ENCODE measurements around the gene ARHGAP44.

Gene ARHGAP44, protein sequence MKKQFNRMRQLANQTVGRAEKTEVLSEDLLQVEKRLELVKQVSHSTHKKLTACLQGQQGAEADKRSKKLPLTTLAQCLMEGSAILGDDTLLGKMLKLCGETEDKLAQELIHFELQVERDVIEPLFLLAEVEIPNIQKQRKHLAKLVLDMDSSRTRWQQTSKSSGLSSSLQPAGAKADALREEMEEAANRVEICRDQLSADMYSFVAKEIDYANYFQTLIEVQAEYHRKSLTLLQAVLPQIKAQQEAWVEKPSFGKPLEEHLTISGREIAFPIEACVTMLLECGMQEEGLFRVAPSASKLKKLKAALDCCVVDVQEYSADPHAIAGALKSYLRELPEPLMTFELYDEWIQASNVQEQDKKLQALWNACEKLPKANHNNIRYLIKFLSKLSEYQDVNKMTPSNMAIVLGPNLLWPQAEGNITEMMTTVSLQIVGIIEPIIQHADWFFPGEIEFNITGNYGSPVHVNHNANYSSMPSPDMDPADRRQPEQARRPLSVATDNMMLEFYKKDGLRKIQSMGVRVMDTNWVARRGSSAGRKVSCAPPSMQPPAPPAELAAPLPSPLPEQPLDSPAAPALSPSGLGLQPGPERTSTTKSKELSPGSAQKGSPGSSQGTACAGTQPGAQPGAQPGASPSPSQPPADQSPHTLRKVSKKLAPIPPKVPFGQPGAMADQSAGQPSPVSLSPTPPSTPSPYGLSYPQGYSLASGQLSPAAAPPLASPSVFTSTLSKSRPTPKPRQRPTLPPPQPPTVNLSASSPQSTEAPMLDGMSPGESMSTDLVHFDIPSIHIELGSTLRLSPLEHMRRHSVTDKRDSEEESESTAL

DNA sequence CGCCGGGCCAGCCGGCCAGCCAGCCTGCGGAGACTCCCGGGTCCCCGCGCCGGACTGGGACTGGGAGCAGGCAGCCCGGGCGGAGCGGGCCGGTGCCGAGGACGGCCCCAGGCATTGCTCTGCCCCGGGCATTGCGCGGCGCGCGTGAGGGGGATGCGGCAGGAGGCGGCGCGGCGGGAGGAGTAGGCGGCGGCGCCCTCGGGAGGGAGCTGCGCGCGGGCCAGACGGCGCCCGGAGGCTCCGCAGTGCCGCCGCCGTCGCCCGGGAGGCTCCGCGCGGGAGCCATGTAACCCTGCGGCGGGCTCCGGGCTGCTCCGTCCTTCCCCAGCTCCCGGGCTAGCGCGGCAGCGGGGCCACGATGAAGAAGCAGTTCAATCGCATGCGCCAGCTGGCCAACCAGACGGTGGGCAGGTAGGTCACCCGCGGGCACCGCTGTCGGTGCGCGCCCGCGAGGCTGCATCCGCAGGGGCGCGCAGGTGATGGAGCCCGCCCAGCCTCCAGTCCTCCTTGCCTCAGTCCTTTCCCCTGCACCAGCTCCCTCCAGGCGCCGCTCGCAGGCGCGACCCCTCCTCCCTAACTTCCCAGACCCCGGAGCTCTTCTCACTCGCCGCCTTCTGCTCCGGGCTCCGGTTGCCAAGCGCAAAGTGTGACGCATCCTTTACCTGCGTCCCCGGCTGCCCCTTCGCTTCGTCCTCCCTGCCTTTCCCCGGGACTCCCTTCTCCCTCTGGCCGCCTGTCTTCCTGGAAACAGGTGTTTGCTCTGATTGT is at the start of gene ARHGAP44:
Gene ARHGAP44, plus strand, starts transcription at position 18 of the 768 bp plus-strand sequence. Its CDS starts 341 bp downstream, at position 359.
- DNase-seq, result peak in 12 of 14 donors; percentile 6 to 65 (median 30)

DNA sequence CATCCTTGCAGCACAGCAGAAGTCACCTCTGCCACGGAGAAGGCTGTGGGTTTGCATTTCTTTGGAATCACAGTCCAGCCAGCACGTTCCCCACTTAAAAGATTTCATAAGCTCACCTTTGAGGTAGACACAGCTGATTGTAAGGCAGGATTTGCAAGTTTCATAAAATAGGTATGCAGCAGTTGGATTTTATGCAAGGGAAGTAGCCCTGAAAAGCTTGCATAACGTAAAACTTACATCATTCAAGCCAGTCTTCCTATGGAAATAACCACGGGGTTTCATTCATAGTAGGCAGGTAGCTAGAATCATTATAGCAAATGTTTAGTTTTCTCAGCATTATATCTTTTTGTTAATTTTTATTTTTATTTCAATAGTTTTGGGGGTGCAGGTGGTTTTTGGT is 49.8 kb upstream of the ARHGAP44 start:
- no peak for DNase-seq

GRCh38 chr17:12743046-12743445 is 46.3 kb upstream of the ARHGAP44 start:
- DNase-seq, result no peak

GRCh38 chr17:12744298-12744697 is 45.0 kb upstream of the ARHGAP44 start:
- no peak for DNase-seq

DNA sequence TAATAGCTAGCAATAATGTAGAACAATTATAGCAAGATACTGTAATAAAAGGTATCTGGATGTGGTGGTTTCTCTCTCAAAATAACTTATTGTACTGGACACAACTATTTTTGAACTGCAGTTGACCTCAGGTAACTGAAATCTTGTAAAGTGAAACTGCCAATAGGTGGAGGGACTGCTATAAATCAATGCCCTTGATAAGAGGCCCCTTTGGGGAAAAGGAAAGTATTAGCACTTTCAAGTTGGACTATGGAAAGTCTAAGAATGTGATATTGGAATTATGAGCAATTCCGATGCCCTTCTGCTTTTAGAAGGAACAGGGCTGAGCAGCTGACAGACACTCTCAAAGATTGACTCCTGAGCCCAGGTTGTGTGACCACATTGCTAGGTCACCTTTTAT is 44.5 kb upstream of the ARHGAP44 start:
- no peak for DNase-seq

DNA sequence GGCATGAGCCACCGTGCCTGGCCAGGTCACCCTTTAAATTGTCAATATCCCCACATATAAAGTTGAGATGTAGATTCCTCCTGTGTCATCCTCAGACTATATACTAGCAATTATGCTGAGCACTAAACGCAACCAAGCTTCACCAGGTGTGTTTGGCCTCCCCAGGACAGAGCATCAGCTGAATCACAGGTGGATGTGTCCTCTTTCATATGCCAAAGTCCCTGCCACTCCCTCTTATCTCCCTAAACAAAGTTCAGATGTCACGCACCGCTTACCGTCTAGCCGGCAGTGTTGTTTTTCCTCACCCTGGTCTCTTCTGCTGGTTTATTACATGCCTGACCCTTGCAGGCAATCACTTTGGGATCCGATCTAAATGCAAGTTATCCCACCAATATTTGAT is 43.8 kb upstream of the ARHGAP44 start:
- no peak for DNase-seq

- DNase-seq, result no peak
Measured at GRCh38 chr17:12756786-12757185, 32.5 kb upstream of the ARHGAP44 start.

DNA sequence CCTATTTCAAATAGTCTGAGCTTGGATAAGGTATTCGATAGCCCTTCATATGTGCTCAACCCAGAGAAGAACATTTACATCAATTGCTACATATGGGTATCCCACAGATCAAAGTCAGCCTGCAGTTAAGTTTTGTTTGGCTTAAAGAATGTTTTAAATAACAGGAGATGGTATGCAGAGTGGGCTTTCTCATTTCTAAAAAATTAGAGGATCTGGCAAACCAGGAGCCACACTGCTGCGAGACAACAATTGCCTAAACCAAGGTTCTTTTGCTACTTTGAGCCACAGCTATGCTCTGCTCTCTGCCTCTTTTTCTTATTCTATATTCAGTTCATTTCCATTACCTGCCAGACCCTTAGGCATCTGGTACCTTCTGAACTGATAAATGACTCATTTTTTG is 30.2 kb upstream of the ARHGAP44 start:
- no peak for DNase-seq

DNA sequence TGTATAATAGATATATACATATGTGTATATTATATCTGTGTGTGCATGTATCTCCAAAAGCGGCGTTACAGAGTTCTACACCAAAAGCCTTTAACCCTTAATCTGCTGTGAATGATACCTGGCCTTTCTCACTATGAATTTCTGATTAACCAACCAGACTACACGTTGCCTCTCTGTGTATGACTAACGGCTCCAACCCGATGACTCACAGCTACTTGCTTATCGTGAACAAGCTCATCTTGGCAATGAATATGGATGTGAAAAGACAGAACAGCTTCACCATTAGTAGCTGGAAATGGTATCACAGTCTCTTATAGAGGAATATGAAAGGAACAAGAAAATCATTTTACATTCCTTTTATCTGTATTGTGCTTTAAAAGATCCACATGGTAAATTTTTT is 23.8 kb upstream of the ARHGAP44 start:
- DNase-seq, result no peak

DNA sequence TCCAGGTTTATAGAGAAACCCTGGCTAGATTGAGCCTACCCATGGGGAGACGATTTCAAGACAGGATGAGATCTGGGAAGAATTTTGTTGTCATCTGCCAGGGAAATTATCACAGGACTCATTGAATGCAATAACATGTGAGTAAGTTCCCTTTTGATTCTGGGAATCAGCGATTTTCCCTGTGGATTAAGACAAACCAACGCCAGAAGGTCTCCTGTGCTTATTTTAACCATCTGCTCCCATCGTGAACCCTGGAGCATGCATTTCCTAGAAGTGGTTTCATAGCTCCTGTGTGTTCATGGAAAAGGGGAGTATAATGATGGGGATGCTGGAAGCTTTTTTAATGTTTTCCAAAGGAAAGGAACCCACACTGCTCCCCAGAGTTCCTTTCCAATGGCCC is 21.0 kb upstream of the ARHGAP44 start:
- no peak for DNase-seq

- DNase-seq, result no peak
Measured at GRCh38 chr17:12769981-12770380, 19.3 kb upstream of the ARHGAP44 start.

GRCh38 chr17:12773153-12773552 is 16.1 kb upstream of the ARHGAP44 start:
- DNase-seq, result no peak

DNA sequence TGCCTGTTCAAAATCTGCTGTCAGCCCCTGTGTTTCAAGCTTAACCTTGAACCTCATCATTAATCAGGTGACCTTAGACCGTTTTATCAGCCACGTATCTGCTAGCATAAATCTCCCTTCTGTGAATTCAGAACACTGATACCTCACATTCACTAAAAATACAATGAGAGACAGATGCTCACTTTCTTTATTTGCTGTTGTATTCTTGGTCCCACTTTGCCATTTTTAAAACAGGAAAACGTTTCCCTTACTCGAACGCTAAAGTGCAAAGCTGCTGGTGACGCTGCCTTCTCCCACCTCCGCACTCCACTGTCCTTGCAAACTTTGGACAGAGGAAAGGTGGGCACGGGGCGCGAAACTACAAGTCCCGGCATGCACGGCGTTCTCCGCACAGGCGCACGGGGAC is 220 bp upstream of the ARHGAP44 start:
- peak in 1 of 14 donors; percentile 38 for DNase-seq

- peak in 2 of 14 donors; percentile 6 to 37 for DNase-seq
Measured at GRCh38 chr17:12790249-12791106, 1.2 kb downstream of the ARHGAP44 start.

DNA sequence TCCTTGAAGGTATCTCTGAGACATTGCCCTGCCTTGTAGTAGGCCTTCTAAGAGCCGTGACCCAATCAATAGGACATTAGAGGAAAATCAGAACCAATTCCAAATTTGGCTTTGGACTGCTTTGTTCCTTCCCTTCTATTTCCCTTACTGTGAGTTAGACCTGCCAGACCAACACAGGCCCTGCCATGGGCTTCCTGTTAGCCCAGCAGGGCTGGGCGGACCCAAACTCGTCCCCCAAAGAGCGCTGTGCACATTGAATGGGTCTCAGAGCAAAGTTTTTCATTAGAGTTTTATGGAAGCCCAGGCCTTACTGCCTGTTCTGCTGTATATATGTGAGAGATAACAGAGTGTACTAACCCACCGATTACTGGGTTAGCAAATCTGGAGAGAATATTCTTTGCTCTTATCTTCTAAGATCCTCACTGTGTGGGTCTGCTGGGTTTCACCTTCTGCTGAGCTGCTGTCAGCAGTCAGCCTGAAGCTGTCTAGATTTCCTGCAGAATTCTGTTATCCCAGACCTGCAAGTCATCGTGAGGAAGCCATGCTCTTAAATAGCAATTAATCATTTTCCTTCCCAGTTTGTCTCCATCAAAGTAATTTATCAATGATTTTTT is 5.7 kb downstream of the ARHGAP44 start:
- no peak for DNase-seq

GRCh38 chr17:12800855-12801365 is 11.6 kb downstream of the ARHGAP44 start:
- DNase-seq, result no peak

DNA sequence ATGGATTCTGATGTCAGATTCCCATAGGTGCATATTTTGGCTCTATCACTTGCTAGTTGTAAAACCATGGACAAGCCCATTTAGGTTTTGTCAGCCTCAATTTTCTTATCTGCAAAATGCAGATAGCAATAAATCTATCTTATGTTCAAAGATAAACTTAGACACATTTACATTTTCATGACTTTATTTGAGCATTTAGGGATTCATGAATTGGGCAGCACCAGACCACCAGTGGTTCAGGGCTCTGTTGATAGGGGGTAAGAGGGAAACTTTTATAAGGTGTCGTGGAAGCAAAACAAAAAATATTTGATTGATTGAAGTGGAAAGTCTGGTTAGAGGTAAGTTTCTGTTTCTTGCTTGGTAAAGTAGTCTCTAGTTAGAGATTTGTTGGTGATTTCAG is 17.3 kb downstream of the ARHGAP44 start:
- DNase-seq, result no peak

GRCh38 chr17:12808723-12809122 is 19.4 kb downstream of the ARHGAP44 start:
- no peak for DNase-seq

DNA sequence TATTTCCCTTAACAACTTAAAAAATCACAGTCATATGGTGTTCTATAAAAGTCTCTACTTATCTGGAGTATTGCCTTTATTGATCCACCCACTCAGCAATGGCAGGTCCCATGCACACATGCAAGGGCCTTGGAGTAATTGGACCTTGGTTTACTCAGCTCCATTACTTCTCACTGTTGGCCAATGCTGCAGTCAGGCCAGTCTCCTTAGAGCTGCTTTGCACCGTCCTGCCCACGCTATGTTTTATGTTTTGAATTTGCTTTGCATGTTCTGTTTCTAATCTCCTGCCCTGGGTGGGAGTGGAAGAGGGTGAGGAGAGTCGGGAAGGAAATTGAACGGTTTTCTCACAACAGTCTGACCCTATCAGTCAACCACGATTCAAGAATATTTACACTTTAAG is 23.6 kb downstream of the ARHGAP44 start:
- no peak for DNase-seq

GRCh38 chr17:12813664-12814063 is 24.4 kb downstream of the ARHGAP44 start:
- DNase-seq, result peak in 1 of 14 donors; percentile 27

DNA sequence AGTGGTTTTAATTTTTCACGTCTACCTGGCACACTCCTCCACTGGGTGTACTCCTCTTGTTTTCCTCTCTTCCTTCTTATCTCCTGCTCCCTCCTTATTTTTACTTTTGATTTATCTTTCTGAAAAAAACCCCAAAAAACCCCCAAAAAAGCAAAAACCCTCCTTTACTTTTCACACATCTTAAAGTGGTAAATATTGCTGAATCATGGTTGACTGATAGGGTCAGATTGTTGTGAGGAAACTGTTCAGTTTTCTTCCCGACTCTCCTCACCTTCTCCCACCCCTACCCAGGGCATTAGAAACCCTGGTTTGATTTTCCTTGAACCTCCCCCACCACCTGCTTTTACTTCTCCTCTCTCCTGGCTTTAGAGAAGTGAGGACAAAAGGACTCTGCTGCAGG is 25.4 kb downstream of the ARHGAP44 start:
- no peak for DNase-seq
